Activated T-cell treated with anti-CD3 and anti-CD28 coated beads, Interleukin-2, amount 50 U/mL, for 72 hours (primary cell): ENCODE data around the gene PKD2L1. TPM values are rescaled to one million over a fixed set of nuclear protein-coding genes. Genes with fewer than 3 reads are reported as not detected.
A peak's percentile ranks its signal among the peaks of the same experiment; 100 is the strongest.
"Not testable (repeated sequence)": the region's sequence is repeated elsewhere in the genome, so short reads cannot be mapped to it uniquely, and the experiment has no call there.

Experiments
- ATAC-seq, 2 donors: fragments of 150-1000 bp; cut with Tn5 transposase; replicated peaks in 1 of 2; 2 replicates each; pipeline ENCODE4 v1.10.0; 2021; ENCODE audit warnings: moderate library complexity in 2 of 2, mild to moderate bottlenecking in 1 of 2
- DNase-seq, 2 donors: peaks; one replicate each; pipeline ENCODE4 v3.0.0; 2021 to 2022; ENCODE audit warnings: mixed read lengths in 1 of 2
- H3K27ac Mint-ChIP-seq: one replicate; pipeline ENCODE4 v1.8.0; 2022; ENCODE audit warnings: mild to moderate bottlenecking, moderate library complexity, mixed read lengths
- H3K27me3 Mint-ChIP-seq: one replicate; pipeline ENCODE4 v1.8.0; 2022; ENCODE audit warnings: low read depth, mixed read lengths
- H3K36me3 Mint-ChIP-seq, 2 donors: one replicate each; pipeline ENCODE4 v1.8.0; 2022; ENCODE audit warnings: mixed read lengths in 2 of 2, mild to moderate bottlenecking in 1 of 2; ENCODE audit not compliant: insufficient read depth in 2 of 2
- H3K4me1 Mint-ChIP-seq: one replicate; pipeline ENCODE4 v1.8.0; 2022; ENCODE audit warnings: low read depth, mixed read lengths
- H3K4me3 Mint-ChIP-seq, 2 donors: one replicate each; pipeline ENCODE4 v1.8.0; 2022; ENCODE audit warnings: mild to moderate bottlenecking in 2 of 2, mixed read lengths in 2 of 2, moderate library complexity in 2 of 2
- H3K9me3 Mint-ChIP-seq, 2 donors: one replicate each; pipeline ENCODE4 v1.8.0; 2022; ENCODE audit warnings: mixed read lengths in 2 of 2
- total RNA-seq, 2 donors: library from RNA; stranded (reverse); gene quantifications; one replicate each; pipeline ENCODE4 v1.2.3, GENCODE V29; 2022

Gene PKD2L1
- total RNA-seq, 2 donors from 2014 or later: 0.30 to 0.60 TPM

DNA sequence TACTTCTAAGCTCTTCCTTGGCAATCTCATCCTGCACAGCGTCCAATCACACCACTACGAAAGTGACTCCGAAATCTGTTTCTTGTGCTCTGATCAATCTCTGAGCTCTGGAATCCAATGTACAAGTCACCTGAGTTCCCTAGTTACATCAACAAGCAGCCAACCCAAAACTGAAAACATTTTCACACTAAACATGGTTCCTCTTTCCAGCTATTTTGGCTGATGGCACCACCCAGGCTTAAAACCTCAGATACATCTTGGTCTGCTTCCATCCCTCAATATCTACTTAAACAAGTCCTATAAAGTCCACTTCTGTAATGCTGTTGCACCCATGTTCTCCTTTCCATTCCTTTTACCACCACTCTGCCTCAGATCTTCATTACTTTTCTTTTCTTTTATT is 47.1 kb downstream of the PKD2L1 start:
- H3K27ac Mint-ChIP-seq: no peak overlapping the region
- peaks cover 29% of the 10 kb centered on the region for H3K4me1 Mint-ChIP-seq
- ATAC-seq (no peak), DNase-seq (no peak)
- no peaks in the 10 kb centered on the region for H3K9me3 Mint-ChIP-seq
- H3K27me3 Mint-ChIP-seq: no peaks in the 10 kb centered on the region
- H3K36me3 Mint-ChIP-seq: peaks cover 8 to 26% of the 10 kb centered on the region in 2 donors
- no peak overlapping the region for H3K4me3 Mint-ChIP-seq

DNA sequence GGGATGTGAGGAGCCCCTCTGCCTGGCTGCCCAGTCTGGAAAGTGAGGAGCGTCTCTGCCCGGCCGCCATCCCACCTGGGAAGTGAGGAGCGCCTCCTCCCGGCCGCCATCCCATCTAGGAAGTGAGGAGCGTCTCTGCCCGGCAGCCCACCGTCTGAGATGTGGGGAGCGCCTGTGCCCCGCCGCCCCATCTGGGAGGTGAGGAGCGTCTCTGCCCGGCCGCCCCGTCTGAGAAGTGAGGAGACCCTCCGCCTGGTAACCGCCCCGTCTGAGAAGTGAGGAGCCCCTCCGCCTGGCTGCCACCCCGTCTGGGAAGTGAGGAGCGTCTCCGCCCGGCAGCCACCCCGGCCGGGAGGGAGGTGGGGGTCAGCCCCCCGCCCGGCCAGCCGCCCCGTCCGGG is 53.1 kb downstream of the PKD2L1 start:
- DNase-seq, ATAC-seq, H3K9me3 Mint-ChIP-seq, H3K4me3 Mint-ChIP-seq, H3K27ac Mint-ChIP-seq, H3K4me1 Mint-ChIP-seq, H3K27me3 Mint-ChIP-seq: not testable (repeated sequence)
- peaks cover 2 to 26% of the 10 kb centered on the region in 2 donors for H3K36me3 Mint-ChIP-seq

DNA sequence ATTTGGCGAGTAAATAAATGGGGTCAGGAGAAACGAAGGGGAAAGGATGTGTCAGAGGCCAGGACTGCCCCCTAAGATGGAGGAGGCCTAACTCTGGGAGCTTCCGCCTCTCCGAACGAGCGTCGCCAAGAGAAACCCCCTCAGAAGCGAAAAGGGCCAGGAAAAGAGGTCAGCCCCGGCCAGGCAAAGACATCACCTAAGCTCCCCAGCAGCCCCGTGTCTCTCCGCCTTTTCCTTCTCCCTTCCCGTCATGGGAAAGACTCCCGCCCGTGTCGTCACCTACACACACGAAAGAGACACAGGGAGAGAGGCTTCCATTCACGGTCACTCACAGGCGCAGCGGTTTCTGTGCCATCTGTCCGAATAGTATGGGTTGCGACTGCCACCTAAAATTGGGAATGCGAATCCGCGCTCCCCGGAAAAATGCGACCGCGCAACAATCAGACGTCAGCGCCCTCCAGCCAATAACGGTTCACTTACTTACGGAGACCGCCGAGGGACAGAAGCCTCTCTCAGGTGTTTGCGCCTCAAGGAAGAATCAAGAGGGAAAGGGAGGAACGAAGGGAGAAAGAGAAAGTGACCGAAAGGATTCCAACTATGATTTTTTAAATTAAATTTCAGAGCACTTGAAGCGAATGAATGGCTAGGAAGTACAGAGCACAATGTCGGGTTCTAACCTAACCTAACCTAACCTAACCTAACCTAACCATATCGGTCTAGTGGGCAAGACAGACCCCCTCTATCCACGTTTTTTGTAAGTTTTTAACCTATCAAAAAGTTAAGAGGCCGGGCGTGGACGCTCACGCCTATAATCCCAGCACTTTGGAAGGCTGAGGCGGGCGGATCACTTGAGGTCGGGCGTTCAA is 62.6 kb downstream of the PKD2L1 start, which contains the start of gene CWF19L1:
CWF19L1 (minus strand) TSS at position 400 of the 866 bp plus-strand sequence; CDS start at position 355, 45 bp downstream.
- ATAC-seq (peak; percentile 82 to 93), DNase-seq (peak; percentile 64 to 79)
- H3K27ac Mint-ChIP-seq: peak within 1 kb of the TSS; percentile 98
- no peaks in the 10 kb centered on the region for H3K27me3 Mint-ChIP-seq
- H3K4me3 Mint-ChIP-seq: peak within 1 kb of the TSS; percentile 97 to 99
- no peaks in the 10 kb centered on the region for H3K9me3 Mint-ChIP-seq
- peaks cover 4 to 9% of the 10 kb centered on the region in 2 donors for H3K36me3 Mint-ChIP-seq
- H3K4me1 Mint-ChIP-seq: peaks cover 22% of the 10 kb centered on the region

DNA sequence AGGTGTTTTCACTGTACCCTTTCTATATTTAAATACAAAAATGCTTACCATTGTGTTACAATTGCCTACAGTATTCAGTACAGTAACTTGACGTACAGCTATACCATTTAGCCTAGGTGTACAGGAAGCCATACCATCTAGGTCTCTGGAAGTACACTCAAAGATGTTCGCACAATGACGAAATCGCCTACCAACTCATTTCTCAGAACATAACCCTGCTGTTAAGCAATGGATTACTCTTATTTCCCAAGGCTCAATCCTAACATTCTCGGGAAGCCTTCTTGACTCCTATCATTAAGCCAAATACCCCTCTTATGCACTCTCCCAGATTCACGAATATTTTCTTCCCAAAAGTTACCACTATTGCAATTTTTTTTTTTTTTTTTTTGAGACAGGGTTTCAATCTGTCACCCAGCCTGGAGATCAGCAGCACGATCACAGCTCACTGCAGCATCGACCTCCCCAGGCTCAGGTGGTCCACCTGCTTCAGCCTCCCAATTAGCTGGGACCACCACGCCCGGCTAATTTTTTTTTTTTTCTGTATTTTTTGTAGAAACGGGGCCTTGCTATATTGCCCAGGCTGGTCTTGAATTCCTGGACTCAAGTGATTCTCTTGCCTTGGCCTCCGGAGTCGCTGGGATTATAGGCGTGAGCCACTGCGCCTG is 64.1 kb downstream of the PKD2L1 start:
- Mint-ChIP-seq H3K4me3 (peak overlapping the region; percentile 97 to 99), H3K9me3 (no peaks in the 10 kb centered on the region), H3K36me3 (peaks cover 4 to 12% of the 10 kb centered on the region in 2 donors), H3K27ac (peak overlapping the region; percentile 76), H3K4me1 (peaks cover 27% of the 10 kb centered on the region), H3K27me3 (no peaks in the 10 kb centered on the region)
- no peak for DNase-seq
- ATAC-seq: no peak

DNA sequence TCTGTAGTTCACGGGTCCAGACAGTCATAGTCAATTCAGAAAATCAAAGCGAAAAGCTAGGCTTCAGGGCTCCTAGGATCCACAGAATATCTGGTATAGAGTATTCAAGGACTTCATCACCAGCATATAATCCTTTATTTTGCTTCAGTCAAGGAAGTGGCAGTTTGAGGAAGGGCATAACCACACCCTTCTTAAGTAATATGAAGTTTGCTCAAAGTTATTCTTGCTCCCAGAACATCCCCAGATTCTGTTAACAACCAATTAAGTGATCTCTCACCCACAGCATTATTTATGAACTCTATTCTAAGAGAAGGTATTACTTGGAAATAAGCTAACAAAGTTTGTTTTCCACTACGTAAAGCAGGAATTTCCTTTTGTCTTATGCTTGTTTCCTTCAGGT is 75.8 kb downstream of the PKD2L1 start:
- Mint-ChIP-seq H3K4me1 (no peaks in the 10 kb centered on the region), H3K4me3 (no peak overlapping the region), H3K27ac (no peak overlapping the region), H3K9me3 (no peaks in the 10 kb centered on the region), H3K27me3 (no peaks in the 10 kb centered on the region), H3K36me3 (peaks cover 8 to 39% of the 10 kb centered on the region in 2 donors)
- no peak for ATAC-seq
- DNase-seq: no peak

DNA sequence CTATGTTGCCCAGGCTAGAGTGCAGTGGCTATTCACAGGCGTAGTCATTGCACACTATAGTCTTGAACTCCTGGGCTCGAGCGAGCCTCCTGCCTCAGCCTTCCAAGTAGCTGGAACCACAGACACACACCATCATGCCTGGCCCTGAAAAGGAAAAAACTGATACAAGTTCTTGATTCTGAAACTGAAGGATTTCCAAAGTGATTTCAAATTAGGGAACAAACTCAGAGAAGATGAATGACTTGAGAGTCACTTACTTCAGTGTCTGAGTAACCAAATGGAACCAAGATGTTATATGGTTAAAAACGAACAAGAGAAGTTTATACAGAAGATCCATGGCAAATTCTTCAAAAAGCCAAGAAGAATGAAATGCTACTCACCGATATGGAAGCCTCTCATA is 77.0 kb downstream of the PKD2L1 start:
- no peak for DNase-seq
- Mint-ChIP-seq H3K36me3 (peaks cover 6 to 35% of the 10 kb centered on the region in 2 donors), H3K4me1 (no peaks in the 10 kb centered on the region), H3K4me3 (no peak overlapping the region), H3K9me3 (no peaks in the 10 kb centered on the region), H3K27ac (no peak overlapping the region), H3K27me3 (no peaks in the 10 kb centered on the region)
- ATAC-seq: no peak

DNA sequence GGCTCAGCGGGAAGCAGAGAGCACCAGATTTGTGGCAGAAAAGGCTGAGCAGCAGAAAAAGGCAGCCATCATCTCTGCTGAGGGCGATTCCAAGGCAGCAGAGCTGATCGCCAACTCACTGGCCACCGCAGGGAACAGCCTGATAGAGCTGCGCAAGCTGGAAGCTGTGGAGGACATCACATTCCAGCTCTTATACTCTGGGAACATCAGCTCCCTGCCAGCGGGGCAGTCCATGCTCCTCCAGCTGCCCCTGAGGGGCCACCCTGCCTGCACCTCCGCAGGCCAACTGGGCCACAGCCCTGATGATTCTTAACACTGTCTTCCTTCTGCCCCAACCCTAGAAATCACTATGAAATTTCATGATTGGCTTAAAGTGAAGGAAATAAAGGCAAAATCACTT is 81.2 kb downstream of the PKD2L1 start:
- Mint-ChIP-seq H3K4me3 (no peak overlapping the region), H3K36me3 (peaks cover 3 to 27% of the 10 kb centered on the region in 2 donors), H3K9me3 (no peaks in the 10 kb centered on the region), H3K27me3 (no peaks in the 10 kb centered on the region), H3K4me1 (no peaks in the 10 kb centered on the region), H3K27ac (no peak overlapping the region)
- ATAC-seq (no peak), DNase-seq (no peak)

DNA sequence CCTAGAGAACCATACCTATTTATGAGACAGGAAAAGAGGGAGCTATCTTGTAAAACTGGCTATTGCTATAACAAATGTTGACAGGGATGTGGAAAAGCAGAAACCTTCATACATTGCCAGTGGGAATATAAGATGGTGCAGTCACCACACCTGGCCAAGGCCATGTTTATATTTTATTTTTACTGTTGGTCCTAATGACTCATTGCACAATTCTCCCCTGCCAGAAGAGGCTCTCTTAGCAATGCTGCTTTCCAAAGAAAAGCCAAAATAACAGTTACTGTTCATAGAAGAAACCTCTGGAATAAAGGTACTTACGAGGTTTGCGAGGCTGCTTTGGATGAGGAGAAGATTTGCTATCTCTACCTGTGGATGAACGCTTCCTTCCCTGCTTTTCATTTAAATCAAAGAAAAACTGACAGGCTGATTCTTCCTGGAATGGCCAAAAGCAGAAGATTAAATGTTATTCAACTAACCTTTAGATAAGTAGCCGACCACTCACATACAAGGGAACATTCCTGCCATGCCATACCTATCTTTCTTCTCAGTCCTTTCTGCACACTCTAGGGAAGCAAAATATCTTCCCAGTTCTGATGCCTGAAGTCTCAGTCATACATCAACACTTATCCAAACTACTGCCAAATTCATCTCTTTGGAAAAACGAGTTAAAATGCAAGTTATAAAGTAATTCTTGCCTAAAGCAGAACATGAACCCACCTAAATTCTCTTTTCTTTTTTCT is 84.4 kb downstream of the PKD2L1 start:
- H3K27ac Mint-ChIP-seq: peak overlapping the region; percentile 4
- H3K4me3 Mint-ChIP-seq: no peak overlapping the region
- H3K4me1 Mint-ChIP-seq: no peaks in the 10 kb centered on the region
- DNase-seq (no peak), ATAC-seq (no peak)
- H3K27me3 Mint-ChIP-seq: no peaks in the 10 kb centered on the region
- peaks cover 0 to 19% of the 10 kb centered on the region in 2 donors for H3K36me3 Mint-ChIP-seq
- no peaks in the 10 kb centered on the region for H3K9me3 Mint-ChIP-seq

DNA sequence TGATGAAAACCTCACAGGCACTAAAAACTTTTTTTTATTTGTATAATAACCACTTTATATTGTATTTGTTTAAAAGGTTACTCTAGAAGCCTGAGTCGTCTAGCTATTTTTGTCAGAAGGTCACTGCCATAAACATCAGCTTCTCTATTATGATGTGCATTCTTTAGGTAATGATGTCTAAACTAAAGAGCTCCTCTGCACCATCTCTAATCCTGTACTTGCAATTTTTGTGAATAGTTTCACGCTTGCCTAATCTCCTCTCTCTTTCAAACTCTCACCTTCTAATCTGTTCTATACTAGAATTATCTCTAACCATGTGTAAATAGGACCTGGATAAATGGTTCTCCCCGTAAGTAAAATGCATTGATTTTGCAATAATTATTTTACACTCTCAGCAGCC is 90.2 kb downstream of the PKD2L1 start:
- no peak overlapping the region for H3K4me3 Mint-ChIP-seq
- H3K27me3 Mint-ChIP-seq: no peaks in the 10 kb centered on the region
- peak overlapping the region; percentile 46 for H3K27ac Mint-ChIP-seq
- H3K36me3 Mint-ChIP-seq: peaks cover 3 to 22% of the 10 kb centered on the region in 2 donors
- no peaks in the 10 kb centered on the region for H3K9me3 Mint-ChIP-seq
- H3K4me1 Mint-ChIP-seq: no peaks in the 10 kb centered on the region
- ATAC-seq: no peak
- DNase-seq: no peak

DNA sequence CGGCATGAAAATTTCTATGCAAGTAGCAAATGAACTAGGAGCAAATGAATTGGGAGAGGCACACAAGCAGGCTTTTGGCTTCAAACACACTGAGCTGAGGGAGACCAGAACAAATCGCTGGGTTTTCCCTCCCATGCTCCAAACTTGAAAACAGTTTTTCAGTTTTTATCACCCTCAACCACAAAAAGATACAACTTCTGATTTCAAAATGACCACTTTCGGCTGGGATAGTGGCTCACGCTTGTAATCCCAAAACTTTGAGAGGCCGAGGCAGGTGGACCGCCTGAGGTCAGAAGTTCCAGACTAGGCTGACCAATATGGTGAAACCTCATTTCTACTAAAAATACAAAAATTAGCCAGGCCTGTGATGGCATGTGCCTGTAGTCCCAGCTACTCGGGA is 91.6 kb downstream of the PKD2L1 start:
- H3K27ac Mint-ChIP-seq: no peak overlapping the region
- ATAC-seq (peak; percentile 24 to 65), DNase-seq (peak in 1 of 2 donors; percentile 10)
- H3K4me3 Mint-ChIP-seq: no peak overlapping the region
- H3K4me1 Mint-ChIP-seq: no peaks in the 10 kb centered on the region
- no peaks in the 10 kb centered on the region for H3K27me3 Mint-ChIP-seq
- no peaks in the 10 kb centered on the region for H3K9me3 Mint-ChIP-seq
- H3K36me3 Mint-ChIP-seq: peaks cover 3 to 24% of the 10 kb centered on the region in 2 donors
